HEK293 (cell line): ENCODE measurements around the gene DZIP3.

Source experiments
- BCL11A ChIP-seq: fragments of 450-650 bp; formaldehyde crosslinking; IDR thresholded peaks from 2 replicates; pipeline ENCODE4 v1.5.1; 2016; ENCODE audit warnings: low read depth, missing biosample characterization, missing genetic modification characterization
- HOXC10 ChIP-seq: sonication (generic); formaldehyde crosslinking; IDR thresholded peaks from 2 replicates; pipeline ENCODE4 v1.8.1; 2023; ENCODE audit warnings: mild to moderate bottlenecking, missing genetic modification reagents
- KLF1 ChIP-seq: fragments of 450-650 bp; formaldehyde crosslinking; IDR thresholded peaks from 2 replicates; pipeline ENCODE4 v1.5.1; 2016; ENCODE audit warnings: missing biosample characterization, missing genetic modification characterization
- KLF10 ChIP-seq: fragments of 450-650 bp; IDR thresholded peaks from 2 replicates; pipeline ENCODE4 v1.5.1; 2018; ENCODE audit warnings: missing biosample characterization, mild to moderate bottlenecking, missing genetic modification characterization
- KLF7 ChIP-seq: fragments of 450-650 bp; formaldehyde crosslinking; IDR thresholded peaks from 2 replicates; pipeline ENCODE4 v1.5.1; 2016; ENCODE audit warnings: missing biosample characterization, missing genetic modification characterization, borderline replicate concordance
- KLF8 ChIP-seq: fragments of 450-650 bp; formaldehyde crosslinking; IDR thresholded peaks from 2 replicates; pipeline ENCODE4 v1.5.1; 2016; ENCODE audit warnings: missing biosample characterization, missing genetic modification characterization
- MYNN ChIP-seq: fragments of 450-650 bp; formaldehyde crosslinking; IDR thresholded peaks from 2 replicates; pipeline ENCODE4 v1.5.1; 2016; ENCODE audit warnings: missing biosample characterization, missing genetic modification characterization, borderline replicate concordance
- SETDB1 ChIP-seq: IDR thresholded peaks from one replicate; pipeline ENCODE4 v1.6.1; 2017; ENCODE audit warnings: mild to moderate bottlenecking, low read length, moderate library complexity, mixed read lengths; ENCODE audit not compliant: insufficient read length
- ZBTB10 ChIP-seq: fragments of 450-650 bp; formaldehyde crosslinking; IDR thresholded peaks from 2 replicates; pipeline ENCODE4 v1.5.1; 2016; ENCODE audit warnings: missing biosample characterization, missing genetic modification characterization
- ZBTB48 ChIP-seq: fragments of 450-650 bp; formaldehyde crosslinking; IDR thresholded peaks from 2 replicates; pipeline ENCODE4 v1.5.1; 2016; ENCODE audit warnings: missing biosample characterization, missing genetic modification characterization
- ZFHX2 ChIP-seq: fragments of 450-650 bp; formaldehyde crosslinking; conservative IDR thresholded peaks from 2 replicates; pipeline ENCODE4 v1.5.1; 2016; ENCODE audit warnings: missing biosample characterization, missing genetic modification characterization
- ZFP69B ChIP-seq: fragments of 450-650 bp; formaldehyde crosslinking; IDR thresholded peaks from 2 replicates; pipeline ENCODE4 v1.5.1; 2016; ENCODE audit warnings: missing biosample characterization, missing genetic modification characterization
- ZIC2 ChIP-seq: fragments of 450-650 bp; formaldehyde crosslinking; IDR thresholded peaks from 2 replicates; pipeline ENCODE4 v1.5.1; 2016; ENCODE audit warnings: missing biosample characterization, missing genetic modification characterization
- ZNF155 ChIP-seq: fragments of 450-650 bp; formaldehyde crosslinking; IDR thresholded peaks from 2 replicates; pipeline ENCODE4 v1.5.1; 2016; ENCODE audit warnings: missing biosample characterization, missing genetic modification characterization
- ZNF16 ChIP-seq: fragments of 450-650 bp; formaldehyde crosslinking; IDR thresholded peaks from 2 replicates; pipeline ENCODE4 v1.5.1; 2016; ENCODE audit warnings: low read depth, missing biosample characterization, missing genetic modification characterization
- ZNF24 ChIP-seq: fragments of 450-650 bp; formaldehyde crosslinking; IDR thresholded peaks from 2 replicates; pipeline ENCODE4 v1.5.1; 2016; ENCODE audit warnings: missing biosample characterization, missing genetic modification characterization
- ZNF248 ChIP-seq: fragments of 450-650 bp; formaldehyde crosslinking; IDR thresholded peaks from 2 replicates; pipeline ENCODE4 v1.5.1; 2017; ENCODE audit warnings: missing biosample characterization, missing genetic modification characterization
- ZNF341 ChIP-seq: fragments of 450-650 bp; formaldehyde crosslinking; IDR thresholded peaks from 2 replicates; pipeline ENCODE4; 2016; ENCODE audit warnings: low read depth, missing biosample characterization, missing genetic modification characterization
- ZNF350 ChIP-seq: fragments of 450-650 bp; formaldehyde crosslinking; IDR thresholded peaks from 2 replicates; pipeline ENCODE4 v1.5.0; 2017; ENCODE audit warnings: missing biosample characterization, mild to moderate bottlenecking, missing genetic modification characterization
- ZNF48 ChIP-seq: fragments of 450-650 bp; formaldehyde crosslinking; IDR thresholded peaks from 2 replicates; pipeline ENCODE4 v1.5.1; 2016; ENCODE audit warnings: missing biosample characterization, missing genetic modification characterization
- ZNF518A ChIP-seq: fragments of 450-650 bp; formaldehyde crosslinking; conservative IDR thresholded peaks from 2 replicates; pipeline ENCODE4 v1.5.1; 2016; ENCODE audit warnings: low read depth, missing biosample characterization, missing genetic modification characterization
- ZNF560 ChIP-seq: fragments of 450-650 bp; formaldehyde crosslinking; IDR thresholded peaks from 2 replicates; pipeline ENCODE4 v1.5.1; 2017; ENCODE audit warnings: missing biosample characterization, missing genetic modification characterization, borderline replicate concordance
- ZNF670 ChIP-seq: fragments of 450-650 bp; formaldehyde crosslinking; IDR thresholded peaks from 2 replicates; pipeline ENCODE4 v1.5.1; 2016; ENCODE audit warnings: missing biosample characterization, missing genetic modification characterization, low read depth
- ZNF692 ChIP-seq: fragments of 450-650 bp; formaldehyde crosslinking; IDR thresholded peaks from 2 replicates; pipeline ENCODE4 v1.5.1; 2016; ENCODE audit warnings: missing biosample characterization, missing genetic modification characterization
- TF ChIP-seq, protein P1 (sequence below): fragments of 450-650 bp; formaldehyde crosslinking; IDR thresholded peaks from 2 replicates; pipeline ENCODE4 v1.5.1; 2016; ENCODE audit warnings: missing biosample characterization, missing genetic modification characterization
- TF ChIP-seq, protein P2 (sequence below): fragments of 450-650 bp; formaldehyde crosslinking; IDR thresholded peaks from 2 replicates; pipeline ENCODE4 v1.5.0; 2017; ENCODE audit warnings: missing biosample characterization, missing genetic modification characterization, borderline replicate concordance

Gene DZIP3

DNA sequence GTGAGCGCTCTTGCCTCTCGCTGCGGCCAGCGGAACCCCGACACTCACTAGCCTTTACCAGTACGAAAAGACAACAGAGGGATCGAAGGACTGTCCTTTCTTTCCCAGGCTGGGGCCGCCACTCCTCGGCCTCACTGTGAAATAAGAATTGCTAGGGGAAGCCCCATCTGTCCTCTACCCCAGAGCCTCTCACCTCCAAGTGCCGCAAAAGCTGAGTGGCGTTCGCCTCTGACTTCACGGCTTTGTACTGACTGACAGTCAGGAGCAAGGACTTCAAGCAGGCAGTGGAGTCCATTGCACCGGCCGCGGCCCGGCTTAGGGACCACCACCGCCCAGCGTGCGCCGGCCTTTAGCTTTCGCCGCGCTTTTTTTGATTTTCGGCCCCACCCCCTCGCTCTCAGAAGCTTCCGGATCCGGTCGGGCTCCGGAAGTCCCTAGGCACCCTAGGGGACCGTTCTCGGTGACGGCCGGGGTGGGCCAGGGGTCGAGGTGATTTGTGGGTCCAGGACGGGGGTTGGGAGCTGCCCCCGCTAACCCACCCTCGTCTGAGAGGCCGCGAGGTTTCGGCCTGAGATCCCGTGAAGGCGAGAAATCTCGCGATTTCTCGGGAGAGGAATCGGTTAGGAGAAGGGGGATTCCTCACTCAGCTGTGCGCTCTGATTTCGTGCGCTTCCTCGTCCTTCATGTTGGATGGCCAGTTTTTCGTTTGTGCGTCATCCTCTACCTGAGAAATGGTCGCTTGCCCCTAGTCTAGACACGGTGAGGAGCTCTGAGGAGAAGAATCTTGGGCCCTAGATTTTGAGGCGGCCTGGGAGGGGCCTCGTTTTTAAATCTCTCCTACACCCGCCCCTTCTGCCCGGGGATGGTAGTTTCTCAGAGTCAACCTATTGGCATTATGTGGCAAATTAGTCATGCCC is at the start of gene DZIP3, which contains the start of gene CIP2A (continued):
- TF ChIP-seq ZNF560 (tag by site-specific recombination) (no peak), KLF8 (tag by site-specific recombination) (peak; percentile 24; the same call in 1 of the 2 replicates), ZNF248 (no peak), ZNF341 (tag by site-specific recombination) (no peak), SETDB1 (peak; percentile 39), ZNF692 (tag by site-specific recombination) (peak; percentile 72; the same call in 1 of the 2 replicates), ZNF670 (tag by site-specific recombination) (no peak), ZNF48 (tag by site-specific recombination) (no peak), HOXC10 (CRISPR knock-in tag) (no peak), ZIC2 (tag by site-specific recombination) (no peak; the same call in 1 of the 2 replicates), ZFHX2 (tag by site-specific recombination) (peak; percentile 66), KLF1 (tag by site-specific recombination) (0 out of 2 replicates have a peak, but pooled peaks have one; percentile 19), BCL11A (tag by site-specific recombination) (no peak), ZNF518A (tag by site-specific recombination) (peak; percentile 70), ZNF16 (tag by site-specific recombination) (no peak), KLF7 (tag by site-specific recombination) (no peak), ZBTB48 (tag by site-specific recombination) (peak; percentile 99), ZNF24 (0 out of 2 replicates have a peak, but pooled peaks have one; percentile 15), ZNF155 (tag by site-specific recombination) (no peak), ZBTB10 (tag by site-specific recombination) (peak; percentile 94), MYNN (tag by site-specific recombination) (no peak), KLF10 (peak; percentile 33; the same call in 1 of the 2 replicates), ZNF350 (no peak), ZFP69B (tag by site-specific recombination) (peak; percentile 61; the same call in 1 of the 2 replicates)
- TF ChIP-seq, protein P1, sequence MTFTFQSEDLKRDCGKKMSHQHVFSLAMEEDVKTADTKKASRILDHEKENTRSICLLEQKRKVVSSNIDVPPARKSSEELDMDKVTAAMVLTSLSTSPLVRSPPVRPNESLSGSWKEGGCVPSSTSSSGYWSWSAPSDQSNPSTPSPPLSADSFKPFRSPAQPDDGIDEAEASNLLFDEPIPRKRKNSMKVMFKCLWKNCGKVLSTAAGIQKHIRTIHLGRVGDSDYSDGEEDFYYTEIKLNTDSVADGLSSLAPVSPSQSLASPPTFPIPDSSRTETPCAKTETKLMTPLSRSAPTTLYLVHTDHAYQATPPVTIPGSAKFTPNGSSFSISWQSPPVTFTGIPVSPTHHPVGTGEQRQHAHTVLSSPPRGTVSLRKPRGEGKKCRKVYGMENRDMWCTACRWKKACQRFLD (tag by site-specific recombination): no peak
- TF ChIP-seq, protein P2, sequence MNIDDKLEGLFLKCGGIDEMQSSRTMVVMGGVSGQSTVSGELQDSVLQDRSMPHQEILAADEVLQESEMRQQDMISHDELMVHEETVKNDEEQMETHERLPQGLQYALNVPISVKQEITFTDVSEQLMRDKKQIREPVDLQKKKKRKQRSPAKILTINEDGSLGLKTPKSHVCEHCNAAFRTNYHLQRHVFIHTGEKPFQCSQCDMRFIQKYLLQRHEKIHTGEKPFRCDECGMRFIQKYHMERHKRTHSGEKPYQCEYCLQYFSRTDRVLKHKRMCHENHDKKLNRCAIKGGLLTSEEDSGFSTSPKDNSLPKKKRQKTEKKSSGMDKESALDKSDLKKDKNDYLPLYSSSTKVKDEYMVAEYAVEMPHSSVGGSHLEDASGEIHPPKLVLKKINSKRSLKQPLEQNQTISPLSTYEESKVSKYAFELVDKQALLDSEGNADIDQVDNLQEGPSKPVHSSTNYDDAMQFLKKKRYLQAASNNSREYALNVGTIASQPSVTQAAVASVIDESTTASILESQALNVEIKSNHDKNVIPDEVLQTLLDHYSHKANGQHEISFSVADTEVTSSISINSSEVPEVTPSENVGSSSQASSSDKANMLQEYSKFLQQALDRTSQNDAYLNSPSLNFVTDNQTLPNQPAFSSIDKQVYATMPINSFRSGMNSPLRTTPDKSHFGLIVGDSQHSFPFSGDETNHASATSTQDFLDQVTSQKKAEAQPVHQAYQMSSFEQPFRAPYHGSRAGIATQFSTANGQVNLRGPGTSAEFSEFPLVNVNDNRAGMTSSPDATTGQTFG (tag by site-specific recombination): no peak
